Stimulated activated CD4-positive, alpha-beta T cell treated with anti-CD3 and anti-CD28 coated beads, Interleukin-1b, Interleukin-23, amount 100 ng/mL, for 1 hour (primary cell): Measurements from ENCODE around the gene TRRAP.

ENCODE experiments used
- DNase-seq, 2 donors: peaks; one replicate each; pipeline ENCODE4 v3.0.0-alpha.2; 2020; ENCODE audit warnings: low read depth in 2 of 2

Gene TRRAP

GRCh38 chr7:99050971-99051370 is 172.6 kb downstream of the TRRAP start:
- DNase-seq: no peak

GRCh38 chr7:99054781-99055180 is 176.4 kb downstream of the TRRAP start:
- no peak for DNase-seq

- DNase-seq: no peak
These were observed 182.9 kb downstream of the TRRAP start for GRCh38 chr7:99061001-99061776.
